HG03469 (cell line): ENCODE data around the gene GSTM5.
"Not testable (repeated sequence)": the region's sequence is repeated elsewhere in the genome, so short reads cannot be mapped to it uniquely, and the experiment has no call there.

Experiments
- ATAC-seq: cut with Tn5 transposase; IDR thresholded peaks from one replicate; pipeline ENCODE4 v1.9.1; 2021; ENCODE audit warnings: mild to moderate bottlenecking, moderate library complexity, moderate number of reproducible peaks; ENCODE audit not compliant: unreplicated experiment

GSTM5 gene

DNA sequence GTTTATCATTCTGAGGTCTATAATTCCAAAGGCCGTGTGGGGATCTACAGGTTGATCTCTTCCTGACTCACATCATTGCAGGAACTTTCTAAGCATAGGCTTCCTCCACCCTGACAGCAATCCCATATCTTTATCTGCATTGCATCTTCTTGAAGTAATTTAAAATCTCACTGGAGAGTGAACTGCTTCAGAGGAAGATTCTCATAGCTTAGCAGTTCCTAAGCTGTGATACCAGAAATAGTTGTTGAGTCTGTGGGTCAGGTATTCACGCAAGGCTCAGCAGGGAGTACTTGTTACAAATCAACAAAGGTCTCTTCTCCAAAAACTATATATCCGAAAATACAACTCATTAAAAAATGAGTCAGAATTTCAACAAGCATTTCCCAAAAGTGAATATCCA lies 16.9 kb upstream of the GSTM5 start:
- not testable (repeated sequence) for ATAC-seq

DNA sequence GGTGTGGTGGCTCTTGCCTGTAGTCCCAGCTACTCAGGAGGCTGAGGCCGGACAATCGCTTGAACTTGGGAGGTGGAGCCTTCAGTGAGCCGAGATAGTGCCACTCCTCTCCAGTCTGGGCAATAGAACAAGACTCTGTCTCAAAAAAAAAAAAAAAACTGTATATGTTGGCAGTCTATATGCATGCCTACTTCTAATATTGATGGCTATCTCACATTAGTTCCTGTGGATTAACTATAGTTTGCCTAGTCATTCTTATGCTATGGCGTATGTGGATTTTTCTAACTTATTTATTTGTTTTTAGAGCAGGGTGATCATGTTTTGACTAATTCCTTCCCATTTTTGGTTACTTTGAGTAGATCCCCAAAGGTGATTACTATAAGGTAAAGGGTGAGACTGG lies 15.0 kb upstream of the GSTM5 start:
- no peak for ATAC-seq

DNA sequence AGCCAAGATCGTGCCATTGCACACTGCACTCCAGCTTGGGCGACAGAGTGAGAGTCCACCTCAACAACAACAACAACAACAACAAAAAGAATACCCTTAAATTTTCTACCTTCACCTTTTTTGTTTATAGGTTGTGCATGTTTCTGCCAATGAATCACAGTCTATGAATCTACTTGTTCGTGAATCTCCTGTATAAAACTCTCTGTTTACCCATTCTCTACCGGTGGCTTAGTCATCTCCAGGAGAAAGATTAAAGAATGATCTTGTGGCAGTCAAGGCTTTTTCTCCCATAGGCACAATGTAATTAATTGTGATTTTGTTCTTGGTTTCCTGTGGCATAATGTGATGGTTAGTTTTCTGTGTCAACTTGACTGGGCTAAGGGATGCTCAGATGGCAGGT lies 14.2 kb upstream of the GSTM5 start:
- not testable (repeated sequence) for ATAC-seq

DNA sequence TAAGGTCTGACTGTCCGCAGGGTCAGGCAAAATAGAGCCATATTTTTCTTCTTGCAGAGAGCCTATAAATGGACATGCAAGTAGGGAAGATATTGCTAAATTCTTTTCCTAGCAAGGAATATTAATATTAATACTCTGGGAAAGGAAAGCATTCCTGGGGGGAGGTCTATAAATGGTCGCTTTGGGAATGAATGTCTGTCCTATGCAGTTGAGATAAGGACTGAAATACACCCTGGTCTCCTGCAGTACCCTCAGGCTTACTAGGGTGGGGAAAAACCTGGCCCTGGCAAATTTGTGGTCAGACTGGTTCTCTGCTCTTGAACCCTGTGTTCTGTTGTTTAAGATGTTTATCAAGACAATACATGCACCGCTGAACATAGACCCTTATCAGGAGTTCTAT lies 9.1 kb upstream of the GSTM5 start:
- not testable (repeated sequence) for ATAC-seq

DNA sequence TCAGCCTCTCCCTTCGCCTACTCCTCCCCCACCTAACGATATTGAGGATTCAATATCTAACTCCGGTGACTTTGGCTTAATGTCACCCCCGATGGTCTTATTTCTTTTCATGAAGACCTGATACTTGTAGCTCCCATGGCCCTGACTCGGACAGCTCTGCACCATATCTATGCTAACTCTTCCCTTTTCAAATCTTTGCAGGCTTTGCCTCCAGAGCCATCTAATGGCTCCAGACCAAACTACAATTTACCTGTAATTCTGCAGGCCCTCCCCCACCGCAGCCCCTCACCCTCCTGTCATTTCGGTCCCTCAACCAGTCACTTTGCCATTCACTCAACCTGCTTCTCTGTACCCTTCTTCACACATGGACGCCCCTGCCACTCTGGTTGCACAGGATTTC lies 7.9 kb upstream of the GSTM5 start:
- ATAC-seq: no peak

DNA sequence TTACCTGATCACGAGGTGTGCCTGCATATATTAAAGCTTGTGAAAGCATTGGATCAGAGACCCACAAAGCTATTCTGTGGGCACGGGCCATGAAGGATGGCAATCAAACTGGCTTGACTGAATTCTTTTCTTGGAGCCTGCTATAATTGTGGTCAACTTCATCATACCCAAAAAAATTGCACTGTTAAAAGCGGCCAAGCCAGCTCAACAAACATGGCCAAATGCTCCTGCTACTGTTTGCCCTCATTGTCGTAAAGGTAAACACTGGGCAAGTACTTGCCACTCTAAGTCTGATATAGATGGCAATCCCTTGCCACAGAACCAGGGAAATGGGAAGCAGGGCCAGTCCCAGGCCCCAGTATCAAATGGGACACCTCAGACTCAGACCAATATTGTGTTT lies 6.6 kb upstream of the GSTM5 start:
- ATAC-seq: no peak

DNA sequence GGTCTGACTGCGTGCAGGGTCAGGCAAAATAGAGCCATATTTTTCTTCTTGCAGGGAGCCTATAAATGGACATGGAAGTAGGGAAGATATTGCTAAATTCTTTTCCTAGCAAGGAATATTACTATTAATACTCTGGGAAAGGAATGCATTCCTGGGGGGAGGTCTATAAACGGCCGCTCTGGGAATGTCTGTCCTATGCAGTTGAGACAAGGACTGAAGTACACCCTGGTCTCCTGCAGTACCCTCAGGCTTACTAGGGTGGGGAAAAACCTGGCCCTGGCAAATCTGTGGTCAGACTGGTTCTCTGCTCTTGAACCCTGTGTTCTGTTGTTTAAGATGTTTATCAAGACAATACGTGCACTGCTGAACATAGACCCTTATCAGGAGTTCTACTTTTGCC lies 3.1 kb upstream of the GSTM5 start:
- not testable (repeated sequence) for ATAC-seq

DNA sequence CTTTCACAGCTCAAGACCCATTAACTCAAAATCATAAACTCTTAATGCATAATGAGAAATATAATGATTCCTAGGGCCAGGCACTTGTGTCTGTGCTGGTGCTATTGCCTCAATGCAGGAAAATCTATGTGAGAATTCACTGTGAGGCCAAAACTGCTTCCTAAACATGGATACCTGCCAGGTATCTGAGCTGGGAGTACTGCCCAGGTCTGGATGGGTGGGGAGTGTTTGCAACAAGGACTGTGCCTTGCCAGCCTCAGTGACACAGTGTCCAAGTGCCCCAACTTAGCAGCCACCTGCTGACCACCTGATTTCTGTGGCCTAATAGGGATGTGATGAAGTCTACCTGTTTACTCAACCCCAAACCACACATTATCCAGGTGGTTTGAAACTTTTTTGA lies 2.2 kb upstream of the GSTM5 start:
- ATAC-seq: not testable (repeated sequence)

DNA sequence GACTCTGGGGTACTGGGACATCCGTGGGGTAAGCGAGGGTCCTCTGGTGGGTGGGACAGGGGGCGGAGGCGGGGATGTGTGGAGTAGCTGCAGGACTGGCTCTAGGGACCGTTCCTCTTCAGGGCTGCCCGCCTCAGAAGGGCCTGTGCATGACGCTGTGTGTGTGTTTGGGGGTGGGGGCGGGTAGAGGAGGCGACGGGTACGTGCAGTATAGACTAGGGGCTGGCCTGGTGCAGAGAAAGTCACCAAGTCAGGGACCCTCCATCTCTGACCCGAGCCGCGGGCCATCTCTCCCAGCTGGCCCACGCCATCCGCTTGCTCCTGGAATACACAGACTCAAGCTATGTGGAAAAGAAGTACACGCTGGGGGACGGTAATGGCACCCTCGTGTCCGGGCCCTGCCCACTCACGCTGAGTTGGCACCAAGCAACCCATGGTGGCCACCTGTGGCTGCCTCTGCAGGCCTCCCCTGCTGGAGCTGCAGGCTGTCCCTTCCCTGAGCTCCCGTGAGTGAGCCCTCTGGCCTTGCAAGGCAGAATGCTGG lies 342 bp downstream of the GSTM5 start:
- no peak for ATAC-seq

DNA sequence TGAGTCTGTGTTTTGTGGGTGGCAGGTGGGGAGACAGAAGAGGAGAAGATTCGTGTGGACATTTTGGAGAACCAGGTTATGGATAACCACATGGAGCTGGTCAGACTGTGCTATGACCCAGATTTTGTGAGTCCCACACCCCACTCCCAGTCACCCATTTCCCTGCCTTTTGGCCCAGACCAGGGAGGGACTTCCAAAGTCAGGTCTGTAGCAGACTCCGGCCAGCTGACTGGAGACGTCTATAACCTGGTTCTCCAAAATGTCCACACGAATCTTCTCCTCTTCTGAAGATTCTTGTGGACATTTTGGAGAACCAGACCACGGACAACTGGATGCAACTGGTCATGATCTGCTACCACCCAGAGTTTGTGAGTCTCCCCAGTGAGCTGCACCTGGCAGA lies 1.6 kb downstream of the GSTM5 start:
- no peak for ATAC-seq

DNA sequence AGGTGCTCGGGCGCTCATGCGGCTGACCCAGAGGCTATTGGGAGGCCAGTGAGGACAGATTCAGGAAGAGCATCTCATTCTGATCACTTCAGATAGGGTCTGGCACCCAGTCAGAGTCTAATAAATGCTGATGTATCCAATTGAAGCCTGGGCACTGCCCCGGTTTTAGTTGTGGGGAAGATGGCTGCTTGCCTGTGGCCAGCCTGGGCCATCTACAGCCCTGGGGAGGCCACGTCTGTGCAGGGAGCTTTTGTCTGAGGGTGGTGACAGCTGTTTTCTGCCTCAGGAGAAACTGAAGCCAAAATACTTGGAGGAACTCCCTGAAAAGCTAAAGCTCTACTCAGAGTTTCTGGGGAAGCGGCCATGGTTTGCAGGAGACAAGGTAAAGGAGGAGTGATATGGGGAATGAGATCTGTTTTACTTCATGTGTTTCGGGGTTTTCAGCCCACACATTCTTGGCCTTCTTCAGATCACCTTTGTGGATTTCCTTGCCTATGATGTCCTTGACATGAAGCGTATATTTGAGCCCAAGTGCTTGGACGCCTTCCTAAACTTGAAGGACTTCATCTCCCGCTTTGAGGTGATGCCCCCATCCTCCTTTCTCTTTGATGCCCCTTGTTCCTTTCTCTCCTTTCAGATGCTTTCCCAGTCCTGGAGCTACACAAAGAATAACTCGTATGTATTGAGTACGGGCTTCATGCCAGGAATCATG lies 2.8 kb downstream of the GSTM5 start:
- no peak for ATAC-seq

DNA sequence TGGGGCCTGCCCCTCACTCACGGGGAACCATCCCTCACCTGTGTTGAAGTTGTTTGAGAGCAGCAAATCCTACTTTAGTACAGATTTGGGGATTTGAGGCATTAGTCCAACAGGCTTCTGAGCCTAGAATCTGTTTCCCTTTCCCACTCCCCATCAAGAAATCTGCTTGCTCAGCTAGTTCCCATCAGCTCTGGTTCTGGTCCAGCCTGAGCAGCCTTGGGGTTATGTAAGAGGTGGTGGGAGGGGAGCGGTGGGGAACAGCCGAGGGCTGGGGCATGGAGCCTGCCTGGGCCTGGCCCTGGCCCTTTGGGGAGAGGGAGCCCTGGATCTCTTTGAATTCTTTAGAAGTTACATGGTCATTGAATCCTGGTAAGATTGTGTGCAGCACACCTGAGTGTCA lies 4.1 kb downstream of the GSTM5 start:
- no peak for ATAC-seq

DNA sequence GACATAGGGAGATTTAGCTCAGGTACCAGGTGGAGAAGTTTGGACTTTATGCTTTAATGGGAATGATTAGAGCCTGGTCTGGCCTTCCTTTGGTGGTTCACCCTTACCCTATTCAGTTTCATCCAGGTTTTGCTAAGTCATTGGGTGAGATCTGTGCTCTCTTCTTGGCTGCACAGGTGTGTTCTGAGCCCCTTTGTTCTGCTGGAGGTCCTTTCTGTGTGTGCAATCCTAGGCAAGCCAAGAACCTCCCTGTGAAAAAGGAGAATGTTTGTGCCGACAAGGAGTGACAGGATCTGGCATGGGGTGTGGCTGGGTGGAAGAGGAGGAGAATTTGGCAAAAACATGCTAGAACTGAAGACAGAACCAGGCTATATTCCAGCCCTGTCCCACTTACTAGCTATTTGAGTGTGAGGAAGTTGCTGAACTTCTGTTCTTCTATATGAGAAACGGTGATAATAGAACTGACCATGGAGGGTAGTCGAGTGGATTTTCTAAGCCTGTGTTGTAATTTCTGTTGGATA lies 4.6 kb downstream of the GSTM5 start:
- no peak for ATAC-seq

DNA sequence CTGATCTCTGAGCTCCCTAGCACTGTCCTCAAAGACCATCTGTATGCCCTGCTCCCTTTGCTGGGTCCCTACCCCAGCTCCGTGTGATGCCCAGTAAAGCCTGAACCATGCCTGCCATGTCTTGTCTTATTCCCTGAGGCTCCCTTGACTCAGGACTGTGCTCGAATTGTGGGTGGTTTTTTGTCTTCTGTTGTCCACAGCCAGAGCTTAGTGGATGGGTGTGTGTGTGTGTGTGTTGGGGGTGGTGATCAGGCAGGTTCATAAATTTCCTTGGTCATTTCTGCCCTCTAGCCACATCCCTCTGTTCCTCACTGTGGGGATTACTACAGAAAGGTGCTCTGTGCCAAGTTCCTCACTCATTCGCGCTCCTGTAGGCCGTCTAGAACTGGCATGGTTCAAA lies 5.7 kb downstream of the GSTM5 start:
- ATAC-seq: no peak

DNA sequence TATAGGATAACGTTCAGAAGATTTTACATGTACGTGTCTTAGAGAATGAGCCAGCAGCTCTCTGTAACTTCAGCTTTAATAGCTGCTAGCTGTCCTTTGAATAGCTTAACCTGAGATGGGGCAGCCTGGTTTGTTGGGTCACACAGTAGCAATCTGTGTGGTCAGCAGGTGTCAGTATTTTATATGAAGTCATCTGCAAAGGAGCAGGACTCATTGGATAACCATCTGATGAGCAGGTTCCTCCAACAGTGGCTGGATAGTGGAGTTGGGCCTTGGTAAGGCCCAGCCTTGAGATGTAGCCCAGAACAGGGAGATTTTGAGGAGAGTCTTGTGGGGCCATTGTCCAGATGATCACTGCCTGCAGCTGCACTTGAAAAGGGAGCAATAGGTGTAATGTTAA lies 6.4 kb downstream of the GSTM5 start:
- no peak for ATAC-seq

DNA sequence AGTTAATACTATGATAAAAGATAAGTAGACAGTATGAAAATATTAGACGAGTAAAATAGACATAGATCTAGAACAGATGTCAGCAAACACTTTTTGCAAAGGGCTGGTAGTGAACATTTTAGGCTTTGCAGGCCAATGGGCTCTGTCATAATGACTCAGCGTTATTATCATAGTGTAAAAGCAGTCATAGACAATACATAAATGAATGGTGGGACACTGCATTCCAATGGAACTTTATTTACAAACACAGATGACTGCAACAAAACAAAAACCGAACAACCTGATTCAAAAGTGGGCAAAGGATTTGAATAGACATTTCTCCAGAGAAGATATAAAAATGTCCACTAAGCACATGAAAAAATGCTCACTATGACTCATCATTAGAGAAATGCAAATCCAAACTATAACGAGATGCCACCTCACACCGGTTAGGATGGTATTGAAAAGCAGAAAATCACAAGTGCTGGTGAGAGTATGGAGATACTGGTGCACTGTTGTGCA lies 7.3 kb downstream of the GSTM5 start:
- no peak for ATAC-seq

DNA sequence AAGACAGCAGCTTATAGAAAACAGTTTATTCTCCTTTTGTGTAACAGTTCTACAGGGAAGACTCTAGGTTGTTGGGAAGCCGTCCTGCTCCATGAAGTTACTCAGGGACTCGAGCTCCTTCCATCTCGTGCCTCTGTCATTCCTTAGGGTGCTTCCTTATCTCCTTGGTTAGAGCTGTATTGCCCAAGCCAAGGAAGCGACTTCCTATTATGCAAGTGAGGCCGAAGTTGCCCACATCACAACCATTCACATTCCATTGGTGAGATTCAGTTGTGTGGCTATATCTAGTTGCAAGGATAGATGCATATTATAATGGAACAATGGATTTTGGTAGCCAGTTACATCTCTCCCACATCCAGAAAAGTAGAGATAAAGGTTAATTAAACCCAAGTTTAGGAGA lies 9.0 kb downstream of the GSTM5 start:
- no peak for ATAC-seq

DNA sequence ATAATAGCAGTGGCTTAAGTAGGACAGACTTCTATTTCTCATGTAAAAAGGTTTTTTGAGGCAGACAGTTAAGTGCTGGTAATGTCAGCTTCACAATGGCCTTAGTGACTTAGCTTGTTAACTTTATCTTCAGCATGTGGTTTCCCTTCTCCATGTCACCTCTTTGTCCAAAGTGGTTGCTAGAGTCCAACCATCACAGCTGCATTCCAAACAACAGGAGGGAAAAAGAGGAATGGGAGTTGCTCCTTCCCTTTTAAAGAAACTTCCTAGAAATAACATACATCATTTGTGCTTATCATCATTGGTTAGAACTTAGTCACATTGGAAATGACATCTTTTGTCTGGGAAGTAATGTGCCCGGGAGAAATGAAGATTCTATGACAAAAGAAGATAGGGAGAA lies 9.9 kb downstream of the GSTM5 start:
- ATAC-seq: no peak

DNA sequence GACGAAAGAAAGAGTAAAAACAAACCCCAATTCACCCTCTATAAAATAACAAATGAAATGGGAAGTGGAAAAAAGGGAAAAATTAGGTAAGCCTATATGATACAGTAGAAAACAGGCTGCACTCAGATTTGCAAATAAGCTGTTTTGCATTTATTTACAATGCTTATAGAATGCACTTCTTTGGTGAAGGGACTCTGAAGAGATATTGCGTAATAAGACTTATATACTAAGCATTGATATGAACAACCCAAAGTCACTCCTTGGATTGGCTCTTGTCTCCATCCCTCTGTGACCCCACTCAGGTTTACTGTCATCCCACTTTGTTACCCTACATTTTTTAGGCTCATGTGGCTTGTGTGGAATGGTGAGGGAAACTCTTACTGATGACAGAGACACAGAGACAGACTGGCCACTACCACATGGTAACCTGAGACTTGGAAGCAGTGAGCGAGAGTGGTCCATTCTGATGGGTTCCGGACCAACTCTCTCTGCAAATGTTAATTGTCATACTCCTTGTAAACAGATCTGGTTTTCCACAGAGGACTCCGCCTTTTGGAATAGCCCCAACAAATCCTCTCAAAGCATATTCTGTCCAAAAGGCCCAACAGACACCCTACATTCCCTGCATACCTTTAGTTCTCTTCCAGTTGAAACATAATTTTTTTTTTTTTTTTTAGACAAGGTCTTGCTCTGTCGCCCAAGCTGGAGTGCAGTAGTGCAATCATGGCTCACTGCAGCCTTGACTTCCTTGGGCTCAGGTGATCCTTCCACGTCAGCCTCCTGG lies 11.0 kb downstream of the GSTM5 start:
- ATAC-seq: no peak

DNA sequence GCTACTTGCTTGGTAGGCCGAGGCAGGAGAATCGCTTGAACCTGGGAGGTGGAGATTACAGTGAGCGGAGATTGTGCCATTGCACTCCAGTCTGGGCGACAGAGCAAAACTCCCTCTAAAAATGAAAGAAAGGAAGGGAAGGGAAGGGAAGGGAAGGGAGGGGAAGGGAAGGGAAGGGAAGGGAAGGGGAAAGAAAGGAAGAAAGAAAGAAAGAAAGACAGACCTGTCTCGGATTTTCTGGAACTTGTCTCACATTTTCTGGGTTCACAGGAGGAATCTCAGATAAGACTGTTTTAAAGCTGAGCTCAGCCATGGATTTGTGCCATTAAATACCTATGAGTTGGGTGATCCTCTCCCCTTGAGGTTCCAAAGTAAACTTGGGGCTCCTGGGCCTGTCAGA lies 12.9 kb downstream of the GSTM5 start:
- ATAC-seq: no peak

DNA sequence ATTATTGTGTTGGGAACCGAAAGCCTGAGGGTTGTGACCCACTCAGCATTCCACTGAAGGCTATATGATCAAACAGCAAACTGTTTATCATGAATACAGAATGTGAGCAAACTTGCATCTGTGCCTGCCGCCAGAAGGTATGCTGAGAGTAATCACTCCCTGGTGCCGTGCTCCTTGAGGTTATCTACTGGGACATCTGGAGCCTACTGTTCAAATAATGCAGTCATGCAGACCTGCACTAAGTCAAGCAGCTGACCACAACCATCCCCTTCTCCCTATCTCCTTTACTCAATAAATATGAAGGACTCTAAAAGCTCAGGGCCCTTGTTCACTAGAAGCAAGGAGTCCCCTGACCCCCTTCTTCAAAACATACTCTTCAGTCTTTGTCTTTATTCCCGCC lies 13.5 kb downstream of the GSTM5 start:
- no peak for ATAC-seq

DNA sequence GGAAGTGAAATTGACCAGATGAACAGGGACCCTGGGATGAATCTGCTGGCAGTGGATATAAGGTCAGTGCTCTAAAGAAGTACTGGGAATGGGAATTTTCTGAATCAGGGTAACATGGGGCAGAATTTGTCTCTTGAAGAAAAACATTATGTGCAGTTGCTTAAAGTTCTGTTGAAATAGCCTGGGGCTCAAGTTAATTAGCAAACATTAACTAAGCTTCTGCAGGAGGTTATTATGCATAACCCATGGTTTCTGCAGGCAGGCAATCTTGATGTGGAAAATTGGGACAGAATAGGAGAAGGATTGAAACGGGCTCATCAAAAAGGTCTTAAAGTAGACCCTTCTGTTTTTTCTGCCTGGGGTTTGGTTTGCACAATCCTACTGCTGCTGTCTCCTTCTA lies 14.0 kb downstream of the GSTM5 start:
- ATAC-seq: no peak
